Hepatocyte (in vitro differentiated cells): ENCODE data around the gene RBFOX1.

Experiments
- CTCF ChIP-seq: fragments of 200-600 bp; sonication (generic); IDR thresholded peaks from 2 replicates; pipeline ENCODE4 v1.5.1; 2016; ENCODE audit warnings: antibody characterized with exemption, mild to moderate bottlenecking; ENCODE audit not compliant: poor library complexity
- EZH2 ChIP-seq: fragments of 200-600 bp; sonication (generic); IDR thresholded peaks from 2 replicates; pipeline ENCODE4 v1.6.1; 2016; ENCODE audit warnings: antibody characterized with exemption, mild to moderate bottlenecking, borderline replicate concordance
- EZH2phosphoT487 ChIP-seq: fragments of 200-600 bp; sonication (generic); IDR thresholded peaks from one replicate; pipeline ENCODE4 v1.6.1; 2018; ENCODE audit warnings: antibody characterized with exemption, mild to moderate bottlenecking, low read depth, moderate library complexity; ENCODE audit not compliant: unreplicated experiment, severe bottlenecking

GRCh38 chr16:7369204-7369603 is 36.6 kb downstream of the RBFOX1 start:
- TF ChIP-seq CTCF (no peak), EZH2 (no peak), EZH2phosphoT487 (no peak)
